Measurements from ENCODE around the gene KCTD1.

- no peak for TF ChIP-seq POLR2A (IDR thresholded peaks at IDR 0.05)
- TF ChIP-seq CTCF (IDR thresholded peaks at IDR 0.05), result no peak
These were observed 27.4 kb downstream of the KCTD1 start for GRCh38 chr18:26520974-26521373.
